ENCODE results near the gene CLCN4. TPM values are rescaled to one million over a fixed set of nuclear protein-coding genes. Genes with fewer than 3 reads are reported as not detected.

CLCN4 gene
- total and polyA plus RNA-seq, 10 of the 15 experiments (the other 5 are each of a cell fraction or from before 2014, with no cell fraction given) = 0.90 to 6.9 (median 2.9) TPM

- H3K9me3 ChIP-seq (replicated peaks; ENCODE audit: control insufficient read depth, insufficient read depth, low read length) = no peaks in the 10 kb centered on the region
- POLR2A ChIA-PET = no interaction called here
- H2AFZ ChIP-seq (ENCODE audit: control insufficient read depth, low read depth, low read length) = no peak overlapping the region
- no peak overlapping the region for H3K4me2 ChIP-seq (ENCODE audit: control insufficient read depth, insufficient read depth)
- SMC1A ChIA-PET (ENCODE audit: uncharacterized antibody, unreplicated experiment) = no interaction called here
- RAD21 ChIA-PET (ENCODE audit: unreplicated experiment) = interaction anchor here (0.9 kb wide), 1 partner anchor 389 kb away, joined by 3 read pairs; no protein-coding TSS in a partner anchor
- WGBS (ENCODE audit: insufficient coverage, insufficient replicate concordance, low lambda C conversion rate, missing lambda C conversion rate) = 58% methylated on average over 11 of the region's 11 CpGs
- H3K79me2 ChIP-seq (ENCODE audit: control insufficient read depth, insufficient read depth, low read length) = no peaks in the 10 kb centered on the region
- DNase-seq (ENCODE audit: low read depth, low spot score) = no peak
- no peak for FAIRE-seq
- TF ChIP-seq ZNF217 (IDR thresholded peaks at IDR 0.05) (no peak), NR2F1 (conservative IDR thresholded peaks at IDR 0.05) (no peak)
- H3K27ac ChIP-seq (ENCODE audit: control insufficient read depth, insufficient read depth) = no peak overlapping the region
- no peaks in the 10 kb centered on the region for H3K4me1 ChIP-seq (ENCODE audit: control insufficient read depth, insufficient read depth, low read length)
- no peaks in the 10 kb centered on the region for H3K27me3 ChIP-seq (replicated peaks in 1 of 2; ENCODE audit: control insufficient read depth in 2 of 2, insufficient read depth in 2 of 2, low read length in 1 of 2)
- intact Hi-C loops (cut with micrococcal nuclease; ENCODE audit: unreplicated experiment) = no loop called here
- in situ Hi-C loops (cut with MboI) = no loop called here
- no peak overlapping the region for H3K9ac ChIP-seq (ENCODE audit: control insufficient read depth, insufficient read depth, low read length)
- H3K4me3 ChIP-seq = no peak overlapping the region
- no peaks in the 10 kb centered on the region for H4K20me1 ChIP-seq (ENCODE audit: control insufficient read depth, insufficient read depth)
- no peaks in the 10 kb centered on the region for H3K36me3 ChIP-seq (ENCODE audit: control insufficient read depth in 2 of 2, insufficient read depth in 2 of 2, low read length in 1 of 2)
- no TSS peak for BruUV-seq (replicated peaks)
- ATAC-seq = no peak
- CTCF ChIA-PET = interaction anchor here (4.6 kb wide), 1 partner anchor 19 kb away, joined by 20 read pairs; no protein-coding TSS in a partner anchor
Measured at GRCh38 chrX:10208281-10208856, 51.6 kb downstream of the CLCN4 start.

DNA sequence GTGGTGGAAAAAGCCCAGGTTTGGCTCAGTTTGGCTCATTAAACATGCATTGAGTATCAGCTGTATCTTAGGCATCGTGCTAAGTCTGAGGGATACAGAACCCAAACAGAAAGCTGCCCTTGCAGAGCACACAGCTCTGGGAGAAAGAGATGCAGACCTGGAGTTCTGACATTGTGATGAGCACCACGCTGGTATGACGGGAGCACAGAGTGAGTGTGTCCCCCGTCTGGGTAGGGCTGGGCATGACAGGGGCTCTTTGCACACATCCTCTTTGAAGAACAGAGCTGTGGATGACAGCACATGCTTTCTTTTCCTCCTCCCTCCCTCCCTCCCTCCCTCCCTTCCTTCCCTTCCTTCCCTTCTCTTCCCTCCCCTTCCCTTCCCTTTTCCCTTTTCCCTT is 52.2 kb downstream of the CLCN4 start:
- BruUV-seq (replicated peaks) = no TSS peak
- Histone ChIP-seq H3K4me3 (no peak overlapping the region), H3K27me3 (replicated peaks in 1 of 2; ENCODE audit: control insufficient read depth in 2 of 2, insufficient read depth in 2 of 2, low read length in 1 of 2) (no peaks in the 10 kb centered on the region), H3K4me1 (ENCODE audit: control insufficient read depth, insufficient read depth, low read length) (no peaks in the 10 kb centered on the region), H3K36me3 (ENCODE audit: control insufficient read depth in 2 of 2, insufficient read depth in 2 of 2, low read length in 1 of 2) (no peaks in the 10 kb centered on the region), H3K27ac (ENCODE audit: control insufficient read depth, insufficient read depth) (no peak overlapping the region), H3K9ac (ENCODE audit: control insufficient read depth, insufficient read depth, low read length) (no peak overlapping the region), H3K79me2 (ENCODE audit: control insufficient read depth, insufficient read depth, low read length) (no peaks in the 10 kb centered on the region), H4K20me1 (ENCODE audit: control insufficient read depth, insufficient read depth) (no peaks in the 10 kb centered on the region), H2AFZ (ENCODE audit: control insufficient read depth, low read depth, low read length) (no peak overlapping the region), H3K9me3 (replicated peaks; ENCODE audit: control insufficient read depth, insufficient read depth, low read length) (no peaks in the 10 kb centered on the region), H3K4me2 (ENCODE audit: control insufficient read depth, insufficient read depth) (no peak overlapping the region)
- ChIA-PET RAD21 (ENCODE audit: unreplicated experiment) (no interaction called here), POLR2A (interaction anchor here (0.6 kb wide), 1 partner anchor 407 kb away, joined by 3 read pairs; no protein-coding TSS in a partner anchor), SMC1A (ENCODE audit: uncharacterized antibody, unreplicated experiment) (interaction anchor here (1.2 to 1.3 kb wide), 2 partner anchors 11 to 19 kb away, joined by 3 to 5 read pairs; no protein-coding TSS in a partner anchor), CTCF (interaction anchor here (4.6 kb wide), 1 partner anchor 20 kb away, joined by 20 read pairs; no protein-coding TSS in a partner anchor)
- in situ Hi-C loops (cut with MboI) = no loop called here
- DNase-seq (ENCODE audit: low read depth, low spot score) = no peak
- no peak for ATAC-seq
- TF ChIP-seq SREBF1 (IDR thresholded peaks at IDR 0.05; ENCODE audit: low read length) = no peak
- TF ChIP-seq BRCA1 (IDR thresholded peaks at IDR 0.05; ENCODE audit: low read depth, low read length) = no peak
- TF ChIP-seq RELA (IDR thresholded peaks at IDR 0.05; ENCODE audit: borderline replicate concordance, partially characterized antibody) = no peak
- TF ChIP-seq MEF2A (IDR thresholded peaks at IDR 0.05; ENCODE audit: insufficient read depth, low read depth, low read length) = no peak
- no peak for TF ChIP-seq HCFC1 (IDR thresholded peaks at IDR 0.05; ENCODE audit: low read length)
- no peak for TF ChIP-seq RBBP5 (conservative IDR thresholded peaks at IDR 0.05)
- TF ChIP-seq SP1 (IDR thresholded peaks at IDR 0.05; ENCODE audit: low read depth, low read length) = no peak
- TF ChIP-seq, protein P1, sequence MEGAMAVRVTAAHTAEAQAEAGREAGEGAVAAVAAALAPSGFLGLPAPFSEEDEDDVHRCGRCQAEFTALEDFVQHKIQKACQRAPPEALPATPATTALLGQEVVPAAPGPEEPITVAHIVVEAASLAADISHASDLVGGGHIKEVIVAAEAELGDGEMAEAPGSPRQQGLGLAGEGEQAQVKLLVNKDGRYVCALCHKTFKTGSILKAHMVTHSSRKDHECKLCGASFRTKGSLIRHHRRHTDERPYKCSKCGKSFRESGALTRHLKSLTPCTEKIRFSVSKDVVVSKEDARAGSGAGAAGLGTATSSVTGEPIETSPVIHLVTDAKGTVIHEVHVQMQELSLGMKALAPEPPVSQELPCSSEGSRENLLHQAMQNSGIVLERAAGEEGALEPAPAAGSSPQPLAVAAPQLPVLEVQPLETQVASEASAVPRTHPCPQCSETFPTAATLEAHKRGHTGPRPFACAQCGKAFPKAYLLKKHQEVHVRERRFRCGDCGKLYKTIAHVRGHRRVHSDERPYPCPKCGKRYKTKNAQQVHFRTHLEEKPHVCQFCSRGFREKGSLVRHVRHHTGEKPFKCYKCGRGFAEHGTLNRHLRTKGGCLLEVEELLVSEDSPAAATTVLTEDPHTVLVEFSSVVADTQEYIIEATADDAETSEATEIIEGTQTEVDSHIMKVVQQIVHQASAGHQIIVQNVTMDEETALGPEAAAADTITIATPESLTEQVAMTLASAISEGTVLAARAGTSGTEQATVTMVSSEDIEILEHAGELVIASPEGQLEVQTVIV (IDR thresholded peaks at IDR 0.05; ENCODE audit: borderline replicate concordance, partially characterized antibody) = no peak
- TF ChIP-seq NR2C2 (IDR thresholded peaks at IDR 0.05; ENCODE audit: borderline replicate concordance, control insufficient read depth, insufficient read length, low read depth) = no peak
- TF ChIP-seq BMI1 (IDR thresholded peaks at IDR 0.05; ENCODE audit: borderline replicate concordance) = no peak
- TF ChIP-seq POLR2A (IDR thresholded peaks at IDR 0.05; ENCODE audit: low read depth, low read length) = no peak
- no peak for TF ChIP-seq TAF1 (IDR thresholded peaks at IDR 0.05; ENCODE audit: borderline replicate concordance, low read depth, low read length)
- WGBS (ENCODE audit: insufficient coverage, insufficient replicate concordance, low lambda C conversion rate, missing lambda C conversion rate) = 6% methylated on average over 4 of the region's 4 CpGs
- intact Hi-C loops (cut with micrococcal nuclease; ENCODE audit: unreplicated experiment) = no loop called here
- no peak for FAIRE-seq

All from GM12878 (cell line).